GM12874 (cell line): Measurements from ENCODE around the gene FRY.

ENCODE experiments used
- CTCF ChIP-seq: IDR thresholded peaks from 2 replicates; pipeline ENCODE4 v1.5.1; 2011; ENCODE audit warnings: low read depth, mild to moderate bottlenecking, control low read depth, low read length, moderate library complexity; ENCODE audit not compliant: insufficient read depth

The FRY gene

GRCh38 chr13:32257649-32258048 lies 226.1 kb downstream of the FRY start:
- no peak for TF ChIP-seq CTCF

GRCh38 chr13:32259116-32259515 lies 227.5 kb downstream of the FRY start:
- 0 out of 2 replicates have a peak, but pooled peaks have one; percentile 20 for TF ChIP-seq CTCF

GRCh38 chr13:32261567-32261966 lies 230.0 kb downstream of the FRY start:
- TF ChIP-seq CTCF = no peak

GRCh38 chr13:32262165-32262564 lies 230.6 kb downstream of the FRY start:
- TF ChIP-seq CTCF = no peak

GRCh38 chr13:32262619-32263018 lies 231.0 kb downstream of the FRY start:
- no peak for TF ChIP-seq CTCF

GRCh38 chr13:32264407-32264806 lies 232.8 kb downstream of the FRY start:
- no peak for TF ChIP-seq CTCF

GRCh38 chr13:32265726-32266125 lies 234.2 kb downstream of the FRY start:
- TF ChIP-seq CTCF = no peak

- no peak for TF ChIP-seq CTCF
These were observed 234.6 kb downstream of the FRY start for GRCh38 chr13:32266130-32266529.
